ENCODE data around the gene VOPP1.
"Not testable (repeated sequence)": the region's sequence is repeated elsewhere in the genome, so short reads cannot be mapped to it uniquely, and the experiment has no call there.

Gene VOPP1

GRCh38 chr7:55527307-55527706 lies 45.0 kb downstream of the VOPP1 start:
- DNase-seq: no peak

GRCh38 chr7:55526770-55527169 lies 45.5 kb downstream of the VOPP1 start:
- peak; percentile 9 for DNase-seq

GRCh38 chr7:55526329-55526728 lies 46.0 kb downstream of the VOPP1 start:
- no peak for DNase-seq

GRCh38 chr7:55524558-55525310 lies 47.6 kb downstream of the VOPP1 start:
- DNase-seq: no peak

- no peak for DNase-seq
Measured at GRCh38 chr7:55523366-55523765, 48.9 kb downstream of the VOPP1 start.

- no peak for DNase-seq
Measured at GRCh38 chr7:55521917-55522902, 50.1 kb downstream of the VOPP1 start.

GRCh38 chr7:55521512-55521911 lies 50.8 kb downstream of the VOPP1 start:
- DNase-seq: no peak

- DNase-seq: no peak
Measured at GRCh38 chr7:55520426-55521140, 51.7 kb downstream of the VOPP1 start.

- DNase-seq: no peak
Measured at GRCh38 chr7:55518836-55519235, 53.5 kb downstream of the VOPP1 start.

- DNase-seq: no peak
Measured at GRCh38 chr7:55517936-55518689, 54.2 kb downstream of the VOPP1 start.

GRCh38 chr7:55517191-55517633 lies 55.1 kb downstream of the VOPP1 start:
- DNase-seq: no peak

- no peak for DNase-seq
Measured at GRCh38 chr7:55516409-55516808, 55.9 kb downstream of the VOPP1 start.

GRCh38 chr7:55515569-55516279 lies 56.6 kb downstream of the VOPP1 start:
- no peak for DNase-seq

GRCh38 chr7:55514546-55515265 lies 57.6 kb downstream of the VOPP1 start:
- no peak for DNase-seq

- DNase-seq: no peak
Measured at GRCh38 chr7:55513868-55514267, 58.4 kb downstream of the VOPP1 start.

GRCh38 chr7:55512635-55513191 lies 59.6 kb downstream of the VOPP1 start:
- DNase-seq: no peak

- no peak for DNase-seq
Measured at GRCh38 chr7:55510621-55511020, 61.7 kb downstream of the VOPP1 start.

GRCh38 chr7:55510206-55510605 lies 62.1 kb downstream of the VOPP1 start:
- not testable (repeated sequence) for DNase-seq

- no peak for DNase-seq
Measured at GRCh38 chr7:55509322-55509721, 63.0 kb downstream of the VOPP1 start.

- no peak for DNase-seq
Measured at GRCh38 chr7:55508221-55509011, 63.9 kb downstream of the VOPP1 start.
